ENCODE results near the gene KCNK1.
A peak's percentile ranks its signal among the peaks of the same experiment; 100 is the strongest.
"Not testable (repeated sequence)": the region's sequence is repeated elsewhere in the genome, so short reads cannot be mapped to it uniquely, and the experiment has no call there.

KCNK1 gene

DNA sequence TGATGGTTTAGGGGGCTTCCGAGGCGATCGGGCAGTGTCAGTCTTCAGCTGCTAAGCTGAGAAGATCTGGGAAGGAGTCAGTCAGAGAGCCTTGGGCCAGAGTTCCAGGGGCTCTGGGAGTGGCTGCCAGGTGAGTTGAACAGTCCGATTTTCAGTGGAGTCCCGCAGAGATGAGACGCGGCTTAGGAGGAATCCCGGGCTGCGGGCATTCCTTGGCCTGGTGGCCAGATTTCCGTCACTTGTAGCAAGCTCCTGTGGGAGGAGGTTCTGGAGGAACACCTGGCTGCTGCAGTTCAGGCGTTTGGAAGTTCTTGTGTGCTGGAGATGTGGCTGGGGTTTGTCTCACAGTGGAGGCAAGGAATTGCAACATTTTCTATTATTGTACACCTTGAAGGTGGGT, 72.7 kb downstream of the KCNK1 start:
- DNase-seq (ENCODE audit: extremely low spot score, insufficient read length, low read depth); FAIRE-seq: not testable (repeated sequence)

DNA sequence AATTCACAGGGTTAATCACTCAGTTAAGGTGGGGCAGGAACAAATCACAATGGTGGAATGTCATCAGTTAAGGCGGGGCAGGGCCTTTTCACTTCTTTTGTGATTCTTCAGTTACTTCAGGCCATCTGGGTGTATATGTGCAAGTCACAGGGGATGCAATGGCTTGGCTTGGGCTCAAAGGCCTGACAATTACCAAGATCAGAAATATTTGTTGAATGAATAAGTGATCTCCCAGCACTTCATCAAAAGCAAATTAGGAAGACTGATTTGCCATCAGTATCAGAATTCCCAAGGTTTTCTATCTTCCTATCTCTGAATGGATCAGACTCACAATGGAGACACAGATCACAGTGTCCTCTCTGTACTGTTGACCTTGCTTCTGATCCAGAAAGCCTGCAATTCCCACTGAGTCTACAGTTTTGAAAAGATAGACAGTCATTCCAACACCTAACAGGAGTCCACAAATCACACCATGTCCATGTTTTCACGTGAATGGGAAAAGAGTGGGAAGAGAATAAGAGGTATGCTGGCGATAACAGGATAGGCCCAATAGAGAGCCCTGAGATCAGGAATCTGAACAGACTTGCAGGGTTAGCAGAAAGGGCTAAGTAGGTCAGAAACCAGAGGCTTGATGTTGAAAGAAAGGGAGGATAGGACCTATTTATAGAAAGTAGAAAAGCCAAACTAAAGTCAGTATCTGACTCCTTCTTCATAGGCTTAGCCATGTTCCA, 75.3 kb downstream of the KCNK1 start:
- FAIRE-seq: no peak
- DNase-seq (ENCODE audit: extremely low spot score, insufficient read length, low read depth): no peak

DNA sequence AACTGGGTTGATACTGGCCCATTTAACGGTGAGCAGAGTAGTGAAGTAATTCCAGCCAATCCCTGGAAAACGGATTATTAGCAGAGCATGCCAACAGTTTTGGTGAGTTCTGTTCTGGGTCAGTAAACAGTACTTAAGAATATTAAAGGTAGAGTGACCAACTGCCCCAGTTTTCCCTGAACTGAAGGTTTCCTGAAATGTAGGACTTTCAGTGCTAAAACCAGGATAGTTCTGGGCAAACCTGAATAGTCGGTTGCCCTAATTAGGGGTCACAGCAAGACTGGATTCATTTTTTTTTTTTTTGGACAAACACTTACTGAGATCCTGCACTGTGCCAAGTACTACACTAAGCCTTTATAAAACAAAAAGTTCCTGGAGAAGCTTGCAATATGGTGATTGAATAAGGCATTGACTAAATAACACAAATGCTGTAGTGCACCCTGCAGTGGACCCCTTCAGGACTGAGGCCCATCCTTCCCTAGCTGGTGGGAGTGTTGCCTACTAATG, 75.9 kb downstream of the KCNK1 start:
- DNase-seq (ENCODE audit: extremely low spot score, insufficient read length, low read depth): no peak
- FAIRE-seq: no peak

DNA sequence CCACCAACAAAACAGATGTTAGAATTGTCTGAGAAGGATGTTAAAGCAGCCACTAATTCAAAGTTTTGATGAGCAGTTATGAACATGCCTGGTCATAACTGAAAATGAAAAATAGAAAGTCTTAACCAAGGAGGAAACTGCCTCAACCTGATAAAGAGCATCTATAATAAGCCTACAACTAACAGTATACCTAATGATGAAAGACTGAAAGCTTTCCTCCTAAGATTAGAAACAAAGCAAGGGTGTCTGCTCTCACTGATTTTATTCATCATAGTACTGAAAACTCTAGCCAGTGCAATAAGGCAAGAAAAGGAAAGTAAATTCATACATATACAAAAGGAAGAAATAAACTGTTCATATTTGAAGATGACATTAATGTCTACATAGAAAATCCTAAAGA, 82.0 kb downstream of the KCNK1 start:
- FAIRE-seq (peak; percentile 5), DNase-seq (ENCODE audit: extremely low spot score, insufficient read length, low read depth) (no peak)

DNA sequence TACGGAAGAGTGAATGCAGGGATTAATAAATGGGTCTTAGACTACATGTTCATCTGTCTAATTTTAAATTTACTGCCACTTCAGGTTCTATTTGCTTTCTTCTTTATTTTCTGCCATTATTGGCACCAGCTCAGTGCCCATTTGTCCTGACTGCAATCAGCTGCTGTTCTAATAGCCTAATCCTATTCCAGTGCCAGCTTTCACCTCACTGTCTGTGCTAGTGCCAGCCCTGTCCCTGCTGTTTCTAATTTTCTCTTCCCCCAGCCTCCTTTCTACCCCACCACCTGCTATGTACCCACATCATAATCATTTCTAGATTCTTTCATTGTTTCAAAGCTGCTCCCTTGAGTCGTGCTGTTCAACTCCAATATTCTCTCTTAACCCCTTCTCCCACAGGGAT, 86.4 kb downstream of the KCNK1 start:
- FAIRE-seq: no peak
- no peak for DNase-seq (ENCODE audit: extremely low spot score, insufficient read length, low read depth)

DNA sequence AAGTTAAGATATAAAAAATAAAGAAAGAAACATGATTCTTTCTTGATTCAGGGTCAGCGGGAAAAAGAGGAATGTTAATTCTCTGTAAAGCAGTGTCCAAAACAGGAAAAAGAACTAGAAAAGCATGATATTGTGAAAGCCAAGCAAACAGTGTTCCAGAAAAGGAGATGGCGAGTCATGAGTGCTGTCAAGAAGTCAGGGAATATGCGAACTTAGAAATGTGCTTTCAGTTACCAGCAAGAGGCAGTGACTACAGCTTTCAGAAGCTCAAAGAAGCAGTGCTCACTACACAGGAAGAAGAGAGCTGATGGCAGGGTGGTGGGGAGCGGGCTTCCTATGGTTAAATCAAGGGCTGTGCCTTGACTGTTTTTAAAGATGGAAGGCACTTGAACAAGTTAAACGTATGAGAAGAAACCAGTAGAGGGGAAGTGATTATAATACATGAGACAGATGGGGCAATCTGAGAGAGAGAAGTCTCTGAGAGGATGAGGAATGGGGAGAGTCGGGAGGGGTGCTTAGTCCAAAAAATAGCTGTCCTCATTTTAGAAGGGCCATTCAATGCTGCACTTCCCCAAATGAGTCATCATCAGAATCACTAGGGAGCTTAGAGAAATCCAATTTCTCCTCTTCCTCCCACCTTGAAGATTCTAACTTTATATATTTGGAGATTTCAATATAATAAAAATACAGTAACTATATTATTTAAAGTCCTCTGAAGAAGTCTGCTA, 90.4 kb downstream of the KCNK1 start:
- DNase-seq (ENCODE audit: extremely low spot score, insufficient read length, low read depth): no peak
- FAIRE-seq: no peak

DNA sequence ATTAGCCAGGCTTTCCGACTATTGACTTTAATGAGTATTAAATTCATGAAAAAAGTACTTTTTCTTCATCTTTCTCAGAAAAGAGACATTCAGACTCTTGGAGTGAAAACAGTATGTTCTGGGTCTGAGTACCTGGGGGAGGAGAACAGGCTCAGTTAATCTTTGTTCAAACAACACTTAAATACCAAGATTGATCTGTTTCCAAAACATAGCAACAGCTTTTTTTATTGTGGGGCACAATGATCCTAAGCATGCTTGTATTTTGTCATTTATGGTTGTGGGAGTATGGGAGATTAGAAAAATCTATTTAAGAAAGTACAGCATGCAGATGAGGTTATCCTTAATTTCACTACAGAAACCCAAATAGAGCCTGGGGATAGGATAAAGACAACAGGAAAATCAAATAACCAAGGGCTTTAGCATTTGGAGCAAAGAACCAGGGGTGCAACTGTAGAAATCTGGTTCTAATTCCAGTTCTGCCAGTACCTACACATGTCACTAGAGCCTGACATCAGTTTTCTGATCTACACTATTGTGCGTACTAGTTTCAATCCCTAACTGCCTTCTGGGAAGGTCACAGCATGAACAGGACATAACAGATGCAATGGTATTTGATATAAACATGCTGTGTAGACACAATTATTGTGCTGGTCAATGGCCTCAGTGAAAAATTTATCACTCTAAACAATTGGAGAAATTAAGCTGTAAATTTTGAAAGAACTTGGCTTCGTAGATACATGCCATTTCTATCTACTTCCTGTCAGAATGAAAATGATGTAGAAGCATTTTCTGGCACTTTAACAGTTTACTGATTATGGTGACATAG, 91.2 kb downstream of the KCNK1 start:
- DNase-seq (ENCODE audit: extremely low spot score, insufficient read length, low read depth) (no peak), FAIRE-seq (no peak)

DNA sequence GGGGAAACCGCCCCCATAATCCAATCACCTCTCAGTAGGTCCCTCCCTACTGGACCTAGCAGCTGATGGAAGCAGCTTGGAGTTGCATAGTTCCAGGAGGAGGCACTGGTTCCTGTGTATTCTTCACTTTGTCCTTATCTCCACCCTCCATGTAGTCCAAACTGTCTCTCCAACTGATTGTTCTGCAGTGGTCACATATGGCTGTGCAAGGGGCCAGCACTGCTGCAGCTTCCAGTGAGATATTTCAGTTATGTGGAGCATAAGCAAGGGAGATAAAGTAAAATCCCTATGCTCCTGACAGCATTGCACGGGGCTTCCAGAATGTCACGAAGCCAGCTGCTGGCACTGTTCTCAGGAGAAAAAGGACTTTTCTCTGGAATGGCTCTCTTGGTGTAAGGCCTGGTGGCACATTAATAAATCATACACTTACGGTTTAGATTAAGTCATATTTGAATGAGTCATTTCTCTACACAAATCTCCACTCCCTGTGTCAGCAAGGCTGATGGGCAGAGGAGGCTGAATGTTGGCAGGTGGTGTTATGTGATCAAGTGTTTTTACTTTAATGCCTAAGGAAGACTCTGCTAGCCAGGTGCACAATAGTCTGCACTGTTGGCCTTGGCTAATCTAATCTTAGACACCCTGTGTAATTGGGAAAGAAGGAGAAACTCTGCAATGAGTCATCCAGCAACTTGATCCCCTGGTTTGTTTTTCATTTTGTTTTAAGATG, 93.4 kb downstream of the KCNK1 start:
- FAIRE-seq: no peak

DNA sequence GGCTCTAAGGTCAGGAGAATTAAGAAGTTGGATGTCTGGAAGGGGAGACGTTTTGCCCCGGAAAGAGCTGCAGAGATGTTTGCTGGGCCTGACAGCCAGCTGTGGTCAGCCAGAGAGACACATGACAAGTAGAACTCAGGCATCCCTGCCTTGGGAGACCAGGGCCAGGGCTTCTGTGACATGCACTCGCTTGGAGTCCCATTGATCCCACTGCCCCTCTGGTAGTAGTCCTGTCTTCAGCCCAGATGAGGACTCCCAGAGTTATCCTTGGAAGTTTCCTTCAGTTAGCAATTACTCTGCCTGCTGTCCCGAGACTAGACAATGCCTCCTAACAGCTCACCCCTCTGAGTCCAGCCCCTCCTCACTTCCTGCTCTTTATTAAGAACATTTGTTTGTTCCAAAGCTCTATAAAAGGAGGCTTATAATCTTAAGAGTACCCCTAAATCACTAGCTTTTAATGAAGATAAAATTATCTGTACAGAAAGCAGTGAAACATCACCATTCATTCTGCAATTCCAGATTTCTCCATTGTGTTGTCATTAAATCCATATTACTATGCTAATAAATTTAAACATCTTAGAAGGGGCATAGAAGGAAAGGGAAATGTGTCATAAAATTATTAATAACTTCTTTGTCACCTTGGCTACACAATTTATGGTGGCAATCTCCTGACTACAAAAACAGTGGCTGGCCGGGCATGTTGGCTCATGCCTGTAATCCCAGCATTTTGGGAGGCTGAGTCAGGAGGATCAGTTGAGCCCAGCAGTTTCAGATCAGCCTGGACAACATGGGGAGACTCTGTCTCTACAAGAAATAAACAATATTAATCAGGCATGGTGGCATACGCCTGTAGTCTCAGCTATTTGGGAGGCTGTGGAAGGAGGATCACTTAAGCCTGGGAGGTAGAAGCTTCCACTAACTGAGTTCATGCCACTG, 94.2 kb downstream of the KCNK1 start:
- DNase-seq (ENCODE audit: extremely low spot score, insufficient read length, low read depth) (no peak), FAIRE-seq (no peak)

More for the DNA sequence above, 93.4 kb downstream of the KCNK1 start:
- no peak for DNase-seq (ENCODE audit: extremely low spot score, insufficient read length, low read depth)

DNA sequence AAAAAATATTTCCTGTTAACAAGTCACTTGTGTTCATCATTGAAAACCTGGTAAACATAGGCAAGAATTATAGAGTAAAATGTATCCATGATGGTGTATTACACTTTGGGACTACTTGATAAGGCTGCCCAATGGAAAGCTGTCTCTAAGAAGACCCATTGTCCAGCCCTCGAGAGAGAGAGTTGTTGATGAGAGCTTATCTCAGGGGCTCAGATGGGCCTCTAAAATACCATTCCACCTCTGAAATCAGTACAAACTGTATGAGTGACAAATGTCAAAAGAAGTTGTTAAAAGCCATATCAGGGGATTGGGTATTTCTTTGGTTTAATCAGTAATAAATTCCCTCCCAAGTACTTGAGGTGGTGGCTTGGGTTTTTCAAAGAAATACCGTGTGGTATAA, 96.1 kb downstream of the KCNK1 start:
- FAIRE-seq (no peak), DNase-seq (ENCODE audit: extremely low spot score, insufficient read length, low read depth) (no peak)

DNA sequence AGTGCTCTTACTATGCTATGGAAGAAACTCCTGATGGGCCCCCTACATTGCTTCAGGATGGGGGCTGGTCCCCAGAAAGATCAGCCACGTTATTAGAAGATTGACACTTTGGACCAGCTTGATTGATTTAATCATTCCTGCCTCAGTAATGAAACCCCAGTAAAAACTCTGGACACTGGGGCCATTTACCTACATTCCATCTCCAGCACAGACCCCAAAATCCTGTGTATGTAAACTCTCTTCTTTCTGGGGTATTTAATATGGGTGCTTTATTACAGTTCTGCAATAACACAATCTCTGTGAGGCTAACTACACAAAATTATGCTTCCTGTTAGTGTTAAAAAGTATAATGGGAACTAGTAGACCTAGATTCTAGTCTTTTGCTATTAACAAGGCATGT, 96.6 kb downstream of the KCNK1 start:
- DNase-seq (ENCODE audit: extremely low spot score, insufficient read length, low read depth) (no peak), FAIRE-seq (no peak)

DNA sequence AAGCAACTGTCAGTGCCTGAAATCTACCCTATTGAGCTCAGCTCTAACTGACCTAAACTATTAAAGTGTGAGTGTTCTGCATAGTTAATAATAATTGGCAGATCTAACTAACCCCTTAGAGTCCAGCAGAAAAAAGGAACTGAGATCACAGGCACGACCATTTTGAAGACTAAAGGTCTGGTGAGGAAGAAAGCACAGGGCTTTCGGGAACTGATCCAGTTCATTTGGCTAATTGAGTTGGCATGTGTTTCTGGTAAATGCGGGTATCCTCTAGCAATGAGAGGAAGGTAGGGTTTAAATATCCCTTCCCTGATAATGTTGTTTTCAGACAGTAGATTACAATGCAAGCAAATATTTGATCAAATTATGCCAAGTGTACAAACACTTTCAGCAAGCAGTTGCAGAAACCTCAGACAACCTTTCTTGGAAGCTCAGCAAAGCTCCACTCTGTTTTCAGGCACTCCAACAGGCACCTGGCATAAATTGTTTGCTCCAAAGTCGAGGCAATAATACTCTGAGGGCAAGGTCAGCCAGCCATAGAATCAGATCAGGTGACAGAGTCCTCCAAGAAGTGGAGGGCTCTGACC, 100.8 kb downstream of the KCNK1 start:
- DNase-seq (ENCODE audit: extremely low spot score, insufficient read length, low read depth) (no peak), FAIRE-seq (no peak)

DNA sequence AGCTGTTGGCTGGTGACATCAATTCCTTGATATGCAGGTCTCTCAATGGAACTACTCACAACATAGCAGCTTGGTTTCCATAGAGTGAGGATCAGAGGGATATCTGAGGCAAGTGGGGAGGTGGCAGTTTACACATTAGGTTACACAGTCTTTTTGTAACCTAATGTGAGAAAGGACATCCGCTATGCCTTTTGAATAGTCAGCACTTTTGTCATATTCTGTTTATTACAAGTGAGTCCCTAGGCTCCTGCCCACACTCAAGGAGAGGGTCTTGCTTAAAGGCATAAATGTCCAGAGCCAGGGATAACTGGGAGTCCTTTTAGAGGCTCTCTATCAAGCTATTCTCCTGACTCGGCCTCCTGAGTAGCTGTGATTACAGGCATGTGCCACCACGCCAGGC, 104.2 kb downstream of the KCNK1 start:
- DNase-seq (ENCODE audit: extremely low spot score, insufficient read length, low read depth) (no peak), FAIRE-seq (no peak)

DNA sequence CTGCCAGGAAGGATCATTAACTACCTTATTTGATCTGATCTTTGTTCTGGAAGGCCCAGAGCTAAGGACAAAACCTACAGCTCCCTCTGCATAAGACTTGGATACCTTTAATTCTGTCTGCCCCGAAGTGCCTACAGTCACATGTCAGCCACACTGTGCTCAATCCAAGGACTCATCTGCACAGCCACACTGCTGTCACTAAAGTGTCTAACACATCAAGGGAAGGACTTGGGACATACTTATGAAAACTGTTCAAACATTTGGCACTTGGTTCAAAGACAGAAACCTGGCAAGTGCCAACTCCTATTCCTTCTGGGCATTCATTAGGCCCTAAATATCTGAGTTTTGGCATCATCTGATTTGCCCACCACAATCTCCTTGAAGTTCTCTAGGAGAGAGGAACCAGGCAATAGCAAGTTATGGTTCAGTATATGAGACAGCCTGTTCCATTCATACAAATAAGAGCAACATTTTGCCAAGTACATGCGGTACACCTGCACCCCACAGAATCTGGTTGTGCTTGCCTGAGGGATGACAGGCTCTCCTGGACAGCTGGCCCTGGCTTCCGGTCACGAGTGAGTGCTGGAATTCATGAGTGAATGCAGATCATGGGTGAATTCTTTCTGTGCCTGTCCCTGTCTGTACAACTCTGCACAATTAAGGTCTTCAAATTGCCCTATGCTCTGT, 105.9 kb downstream of the KCNK1 start:
- no peak for DNase-seq (ENCODE audit: extremely low spot score, insufficient read length, low read depth)

DNA sequence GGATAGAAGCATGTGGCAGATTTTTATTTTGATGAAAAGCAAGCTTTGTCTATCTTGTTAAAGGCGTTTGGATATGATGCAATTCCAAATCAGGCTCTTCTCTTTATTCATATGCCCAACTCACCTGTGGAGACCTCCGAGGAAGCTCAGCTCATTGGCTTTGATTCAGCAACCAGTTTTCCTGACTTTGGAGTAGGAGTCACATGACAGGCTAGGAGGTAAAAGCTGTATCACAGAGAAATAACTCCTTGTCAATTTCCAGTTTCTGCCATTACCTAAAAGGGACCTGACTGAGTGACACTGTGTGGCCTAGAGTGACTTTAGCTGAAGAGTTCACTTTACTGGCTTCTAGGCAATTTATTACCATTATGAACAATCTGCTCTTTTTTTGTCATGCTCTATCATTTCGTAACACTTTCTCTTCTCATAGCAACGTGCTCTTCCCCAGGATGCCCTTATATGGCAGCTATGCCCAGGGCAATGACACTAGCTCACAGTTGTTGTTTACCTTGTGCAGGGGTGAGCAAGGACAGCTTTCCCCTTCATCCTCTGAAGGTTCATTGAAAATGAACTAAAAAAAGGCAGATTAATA, 107.2 kb downstream of the KCNK1 start:
- FAIRE-seq (peak; percentile 60), DNase-seq (ENCODE audit: extremely low spot score, insufficient read length, low read depth) (no peak)

More for the DNA sequence above, 105.9 kb downstream of the KCNK1 start:
- FAIRE-seq: no peak
